HEK293 (cell line): ENCODE measurements around the gene MYH15.

ENCODE experiments used
- CTCF ChIA-PET: fragments of 350-600 bp; formaldehyde crosslinking; extraction: SDS; loops from one replicate; lab custom pipeline; 2021; ENCODE audit warnings: antibody characterized with exemption; lab: Yijun Ruan, JAX
- POLR2A ChIA-PET: fragments of 300-600 bp; formaldehyde crosslinking; extraction: SDS; loops from one replicate; lab custom pipeline; 2020; ENCODE audit warnings: antibody characterized with exemption, inconsistent platforms; lab: Yijun Ruan, JAX
- H3K27ac ChIP-seq: fragments of 200-500 bp; sonication (Bioruptor generic); 2 replicates; pipeline ENCODE4 v1.5.1; 2014; ENCODE audit warnings: low read depth, low read length, control low read depth, inconsistent platforms; ENCODE audit errors: extremely low read depth
- H3K36me3 ChIP-seq, 2 experiments: fragments of 200-500 bp in 1 of 2; sonication (Bioruptor generic) in 1 of 2; 1 replicate in 1 of 2; 2 replicates in 1 of 2; pipeline ENCODE4 v1.5.1; 2014 to 2017; ENCODE audit warnings: inconsistent platforms in 2 of 2, low read length in 2 of 2; ENCODE audit not compliant: control insufficient read depth in 2 of 2, insufficient read depth in 1 of 2
- H3K4me1 ChIP-seq: fragments of 200-500 bp; sonication (Bioruptor generic); 2 replicates; pipeline ENCODE4 v1.5.1; 2014; ENCODE audit warnings: mild to moderate bottlenecking, low read length, inconsistent platforms; ENCODE audit not compliant: control insufficient read depth, insufficient read depth
- H3K4me3 ChIP-seq: 2 replicates; pipeline ENCODE4 v1.5.1; 2011; ENCODE audit warnings: low read depth, mild to moderate bottlenecking, control low read depth, low read length, moderate library complexity
- H3K9me3 ChIP-seq: fragments of 200-500 bp; sonication (Bioruptor generic); 2 replicates; pipeline ENCODE4 v1.5.1; 2014; ENCODE audit warnings: low read depth, low read length, inconsistent platforms; ENCODE audit not compliant: control insufficient read depth, insufficient read depth
- FEZF1 ChIP-seq: fragments of 450-650 bp; formaldehyde crosslinking; IDR thresholded peaks from 2 replicates; pipeline ENCODE4 v1.5.1; 2016; ENCODE audit warnings: missing biosample characterization, missing genetic modification characterization
- GLI4 ChIP-seq: fragments of 450-650 bp; formaldehyde crosslinking; IDR thresholded peaks from 2 replicates; pipeline ENCODE4 v1.5.1; 2016; ENCODE audit warnings: missing biosample characterization, missing genetic modification characterization
- KLF10 ChIP-seq: fragments of 450-650 bp; IDR thresholded peaks from 2 replicates; pipeline ENCODE4 v1.5.1; 2018; ENCODE audit warnings: missing biosample characterization, mild to moderate bottlenecking, missing genetic modification characterization
- RBAK ChIP-seq: fragments of 450-650 bp; formaldehyde crosslinking; IDR thresholded peaks from 2 replicates; pipeline ENCODE4 v1.5.1; 2016; ENCODE audit warnings: missing biosample characterization, missing genetic modification characterization
- ZNF2 ChIP-seq: fragments of 450-650 bp; formaldehyde crosslinking; IDR thresholded peaks from 2 replicates; pipeline ENCODE4 v1.5.1; 2016; ENCODE audit warnings: missing biosample characterization, missing genetic modification characterization
- ZNF214 ChIP-seq: fragments of 450-650 bp; formaldehyde crosslinking; IDR thresholded peaks from 2 replicates; pipeline ENCODE4 v1.5.1; 2017; ENCODE audit warnings: missing biosample characterization, mild to moderate bottlenecking, missing genetic modification characterization, borderline replicate concordance
- ZNF311 ChIP-seq: fragments of 450-650 bp; formaldehyde crosslinking; IDR thresholded peaks from 2 replicates; pipeline ENCODE4 v1.5.1; 2017; ENCODE audit warnings: missing biosample characterization, missing genetic modification characterization, borderline replicate concordance
- ZNF394 ChIP-seq: fragments of 450-650 bp; formaldehyde crosslinking; IDR thresholded peaks from 2 replicates; pipeline ENCODE4 v1.5.1; 2016; ENCODE audit warnings: missing biosample characterization, missing genetic modification characterization, mild to moderate bottlenecking, moderate library complexity, borderline replicate concordance
- ZNF48 ChIP-seq: fragments of 450-650 bp; formaldehyde crosslinking; IDR thresholded peaks from 2 replicates; pipeline ENCODE4 v1.5.1; 2016; ENCODE audit warnings: missing biosample characterization, missing genetic modification characterization
- ZNF549 ChIP-seq: fragments of 450-650 bp; IDR thresholded peaks from 2 replicates; pipeline ENCODE4 v1.5.1; 2018; ENCODE audit warnings: missing biosample characterization, missing genetic modification characterization, mild to moderate bottlenecking, inconsistent platforms, moderate library complexity
- ZNF629 ChIP-seq: fragments of 450-650 bp; formaldehyde crosslinking; IDR thresholded peaks from 2 replicates; pipeline ENCODE4 v1.5.1; 2017; ENCODE audit warnings: missing biosample characterization, missing genetic modification characterization
- ZNF654 ChIP-seq: fragments of 450-650 bp; formaldehyde crosslinking; IDR thresholded peaks from 2 replicates; pipeline ENCODE4 v1.5.1; 2016; ENCODE audit warnings: low read depth, missing biosample characterization, missing genetic modification characterization
- ZNF701 ChIP-seq: fragments of 450-650 bp; formaldehyde crosslinking; IDR thresholded peaks from 2 replicates; pipeline ENCODE4 v1.5.1; 2016; ENCODE audit warnings: missing biosample characterization, missing genetic modification characterization
- TF ChIP-seq, protein P1 (sequence below): fragments of 450-650 bp; formaldehyde crosslinking; IDR thresholded peaks from 2 replicates; pipeline ENCODE4 v1.5.1; 2017; ENCODE audit warnings: missing biosample characterization, mild to moderate bottlenecking, missing genetic modification characterization, moderate library complexity
- TF ChIP-seq, protein P2 (sequence below): fragments of 450-650 bp; formaldehyde crosslinking; IDR thresholded peaks from 2 replicates; pipeline ENCODE4 v1.5.1; 2016; ENCODE audit warnings: missing biosample characterization, missing genetic modification characterization
- TF ChIP-seq, protein P3 (sequence below): fragments of 450-650 bp; formaldehyde crosslinking; IDR thresholded peaks from 2 replicates; pipeline ENCODE4 v1.5.1; 2016; ENCODE audit warnings: missing biosample characterization, missing genetic modification characterization

The MYH15 gene

GRCh38 chr3:108341911-108342310 is 168.5 kb downstream of the MYH15 start:
- Histone ChIP-seq H3K36me3 (no peaks in the 10 kb centered on the region), H3K9me3 (no peaks in the 10 kb centered on the region), H3K27ac (no peak overlapping the region), H3K4me3 (no peak overlapping the region), H3K4me1 (no peaks in the 10 kb centered on the region)
- ChIA-PET POLR2A (no interaction called here), CTCF (no interaction called here)
- TF ChIP-seq, protein P1, sequence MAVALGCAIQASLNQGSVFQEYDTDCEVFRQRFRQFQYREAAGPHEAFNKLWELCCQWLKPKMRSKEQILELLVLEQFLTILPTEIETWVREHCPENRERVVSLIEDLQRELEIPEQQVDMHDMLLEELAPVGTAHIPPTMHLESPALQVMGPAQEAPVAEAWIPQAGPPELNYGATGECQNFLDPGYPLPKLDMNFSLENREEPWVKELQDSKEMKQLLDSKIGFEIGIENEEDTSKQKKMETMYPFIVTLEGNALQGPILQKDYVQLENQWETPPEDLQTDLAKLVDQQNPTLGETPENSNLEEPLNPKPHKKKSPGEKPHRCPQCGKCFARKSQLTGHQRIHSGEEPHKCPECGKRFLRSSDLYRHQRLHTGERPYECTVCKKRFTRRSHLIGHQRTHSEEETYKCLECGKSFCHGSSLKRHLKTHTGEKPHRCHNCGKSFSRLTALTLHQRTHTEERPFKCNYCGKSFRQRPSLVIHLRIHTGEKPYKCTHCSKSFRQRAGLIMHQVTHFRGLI (tag by site-specific recombination) = no peak
- TF ChIP-seq, protein P2, sequence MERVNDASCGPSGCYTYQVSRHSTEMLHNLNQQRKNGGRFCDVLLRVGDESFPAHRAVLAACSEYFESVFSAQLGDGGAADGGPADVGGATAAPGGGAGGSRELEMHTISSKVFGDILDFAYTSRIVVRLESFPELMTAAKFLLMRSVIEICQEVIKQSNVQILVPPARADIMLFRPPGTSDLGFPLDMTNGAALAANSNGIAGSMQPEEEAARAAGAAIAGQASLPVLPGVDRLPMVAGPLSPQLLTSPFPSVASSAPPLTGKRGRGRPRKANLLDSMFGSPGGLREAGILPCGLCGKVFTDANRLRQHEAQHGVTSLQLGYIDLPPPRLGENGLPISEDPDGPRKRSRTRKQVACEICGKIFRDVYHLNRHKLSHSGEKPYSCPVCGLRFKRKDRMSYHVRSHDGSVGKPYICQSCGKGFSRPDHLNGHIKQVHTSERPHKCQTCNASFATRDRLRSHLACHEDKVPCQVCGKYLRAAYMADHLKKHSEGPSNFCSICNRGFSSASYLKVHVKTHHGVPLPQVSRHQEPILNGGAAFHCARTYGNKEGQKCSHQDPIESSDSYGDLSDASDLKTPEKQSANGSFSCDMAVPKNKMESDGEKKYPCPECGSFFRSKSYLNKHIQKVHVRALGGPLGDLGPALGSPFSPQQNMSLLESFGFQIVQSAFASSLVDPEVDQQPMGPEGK = no peak
- TF ChIP-seq, all 188 proteins: peak for 0

- no peak for TF ChIP-seq GLI4 (tag by site-specific recombination)
- TF ChIP-seq, protein P3, sequence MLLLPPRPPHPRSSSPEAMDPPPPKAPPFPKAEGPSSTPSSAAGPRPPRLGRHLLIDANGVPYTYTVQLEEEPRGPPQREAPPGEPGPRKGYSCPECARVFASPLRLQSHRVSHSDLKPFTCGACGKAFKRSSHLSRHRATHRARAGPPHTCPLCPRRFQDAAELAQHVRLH (tag by site-specific recombination) = no peak
- no peak for TF ChIP-seq ZNF629 (tag by site-specific recombination)
- TF ChIP-seq, all 188 proteins: peak for 0
- ChIA-PET CTCF (interaction anchor here (0.6 kb wide), 1 partner anchor 18 kb away, joined by 3 read pairs; no protein-coding TSS in a partner anchor), POLR2A (no interaction called here)
- Histone ChIP-seq H3K4me1 (no peaks in the 10 kb centered on the region), H3K4me3 (no peak overlapping the region), H3K27ac (no peak overlapping the region), H3K36me3 (no peaks in the 10 kb centered on the region), H3K9me3 (no peaks in the 10 kb centered on the region)
Measured at GRCh38 chr3:108338901-108339545, 171.4 kb downstream of the MYH15 start.

DNA sequence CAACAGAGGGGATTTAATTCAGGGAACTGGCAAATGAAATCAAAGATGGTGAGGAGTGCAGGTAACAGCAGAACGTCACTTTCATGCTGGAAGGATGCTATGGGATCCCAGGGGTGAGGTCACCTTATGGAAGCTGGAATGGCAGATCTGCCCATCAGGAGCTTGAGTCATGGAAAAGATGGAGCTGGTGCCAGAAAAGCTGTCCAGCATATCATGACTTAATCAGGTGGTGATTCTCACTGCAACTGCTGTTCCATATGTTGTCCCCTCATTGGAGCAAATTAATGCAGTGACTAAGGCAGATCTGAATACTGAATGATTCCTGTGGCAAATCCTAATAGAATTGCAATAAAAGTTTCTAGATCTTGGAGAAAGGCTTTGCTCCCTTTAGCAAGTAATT is 175.7 kb downstream of the MYH15 start:
- Histone ChIP-seq H3K36me3 (no peaks in the 10 kb centered on the region), H3K9me3 (no peaks in the 10 kb centered on the region), H3K27ac (no peak overlapping the region), H3K4me3 (no peak overlapping the region), H3K4me1 (no peaks in the 10 kb centered on the region)
- ChIA-PET POLR2A (no interaction called here), CTCF (no interaction called here)
- TF ChIP-seq ZNF48 (tag by site-specific recombination) (no peak), FEZF1 (tag by site-specific recombination) (no peak), ZNF394 (tag by site-specific recombination) (no peak), ZNF2 (tag by site-specific recombination) (no peak), ZNF214 (no peak), ZNF701 (tag by site-specific recombination) (no peak), RBAK (tag by site-specific recombination) (no peak), ZNF549 (tag by site-specific recombination) (no peak), ZNF654 (tag by site-specific recombination) (no peak), ZNF629 (tag by site-specific recombination) (no peak), ZNF311 (tag by site-specific recombination) (no peak), KLF10 (tag by site-specific recombination) (no peak)
